ENCODE measurements around the gene WDR45. TPM values are rescaled to one million over a fixed set of nuclear protein-coding genes. Genes with fewer than 3 reads are reported as not detected.

WDR45 gene
- total and polyA plus RNA-seq, 2 of the 13 experiments (the other 11 are each of a cell fraction or from before 2014, with no cell fraction given) = 16.4 to 65.5 TPM

GRCh38 chrX:49117581-49117980, 37.9 kb upstream of the WDR45 start (continued):
- no peak for TF ChIP-seq ZBTB14 (CRISPR knock-in tag; IDR thresholded peaks at IDR 0.05)
- TF ChIP-seq ZNF780A (CRISPR knock-in tag; IDR thresholded peaks at IDR 0.05) = no peak
- no peak for TF ChIP-seq ZHX2 (IDR thresholded peaks at IDR 0.05; ENCODE audit: low read depth)
- no peak for TF ChIP-seq ZHX2 (CRISPR knock-in tag; IDR thresholded peaks at IDR 0.05; ENCODE audit: borderline replicate concordance)
- TF ChIP-seq ZNF619 (CRISPR knock-in tag; IDR thresholded peaks at IDR 0.05) = no peak
- TF ChIP-seq DMAP1 (CRISPR knock-in tag; IDR thresholded peaks at IDR 0.05) = no peak
- TF ChIP-seq RFXANK (CRISPR knock-in tag; IDR thresholded peaks at IDR 0.05) = no peak
- TF ChIP-seq ZFP41 (CRISPR knock-in tag; IDR thresholded peaks at IDR 0.05; ENCODE audit: borderline replicate concordance) = no peak
